Measurements from ENCODE around the gene P2RY8.

Gene P2RY8

DNA sequence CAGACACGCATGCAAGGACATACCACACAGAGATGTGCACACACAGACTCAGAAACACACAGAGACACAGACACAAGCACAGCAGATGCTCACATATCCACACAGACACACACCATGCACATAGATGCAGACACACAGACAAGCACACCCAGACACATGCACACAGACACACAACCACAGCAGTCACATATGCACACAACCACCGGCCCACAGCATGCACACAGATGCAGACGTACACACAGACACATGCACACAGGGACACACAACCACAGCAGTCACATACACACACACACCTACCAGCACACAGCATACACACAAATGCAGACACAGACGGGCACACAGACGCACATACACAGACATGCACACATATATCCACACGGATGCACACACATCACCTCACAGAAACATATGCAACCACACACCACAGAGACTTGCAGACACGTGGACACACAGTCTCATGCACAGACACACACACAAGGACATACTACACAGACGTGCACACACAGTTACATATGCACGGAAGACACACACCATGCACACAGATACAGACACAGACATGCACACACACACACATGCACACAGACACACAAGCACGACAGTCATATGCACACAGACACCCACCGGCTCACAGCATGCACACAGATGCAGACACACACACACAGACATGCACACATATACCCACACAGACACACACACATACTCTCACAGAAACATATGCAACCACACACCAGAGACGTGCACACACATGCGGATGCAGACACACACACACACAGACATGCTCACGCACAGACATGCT lies 119.8 kb downstream of the P2RY8 start:
- Histone ChIP-seq H3K4me3 (ENCODE audit: insufficient read length, low read depth) (no peak overlapping the region), H3K27me3 (ENCODE audit: insufficient read depth, insufficient read length) (no peaks in the 10 kb centered on the region), H3K9me3 (ENCODE audit: insufficient read depth, low read length) (no peaks in the 10 kb centered on the region), H3K4me1 (ENCODE audit: insufficient read depth, insufficient read length) (peaks cover 9% of the 10 kb centered on the region), H3K36me3 (ENCODE audit: insufficient read depth, insufficient read length, low read length) (peaks cover 70% of the 10 kb centered on the region), H3K9ac (ENCODE audit: insufficient read length, low read depth) (no peak overlapping the region)
- DNase-seq (ENCODE audit: low read depth, low spot score) = no peak
- no peak for TF ChIP-seq ZNF274 (IDR thresholded peaks at IDR 0.05; ENCODE audit: low read depth, low read length)
- no peak for TF ChIP-seq SUZ12 (IDR thresholded peaks at IDR 0.05; ENCODE audit: extremely low read depth, insufficient read depth, insufficient read length)
- TF ChIP-seq YY1 (IDR thresholded peaks at IDR 0.05; ENCODE audit: insufficient read depth, insufficient read length) = no peak

DNA sequence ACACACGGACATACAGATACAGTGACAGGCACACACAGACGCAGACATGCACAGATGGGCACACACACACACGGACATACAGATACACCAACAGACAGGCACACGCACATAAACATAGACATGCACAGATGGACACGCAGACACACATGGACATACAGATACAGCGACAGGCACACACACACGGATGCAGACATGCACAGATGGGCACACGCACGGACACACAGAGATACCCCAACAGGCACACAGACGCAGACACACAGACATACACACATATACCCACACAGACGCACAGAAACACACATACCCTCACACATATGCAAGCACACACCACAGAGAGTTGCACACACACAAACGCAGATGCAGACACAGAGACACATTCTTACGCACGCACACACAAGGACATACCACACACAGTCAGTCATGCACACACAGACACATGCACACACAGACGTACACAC lies 120.6 kb downstream of the P2RY8 start:
- no peak for DNase-seq (ENCODE audit: low read depth, low spot score)
- Histone ChIP-seq H3K9ac (ENCODE audit: insufficient read length, low read depth) (no peak overlapping the region), H3K4me1 (ENCODE audit: insufficient read depth, insufficient read length) (peaks cover 9% of the 10 kb centered on the region), H3K36me3 (ENCODE audit: insufficient read depth, insufficient read length, low read length) (peaks cover 72% of the 10 kb centered on the region), H3K27me3 (ENCODE audit: insufficient read depth, insufficient read length) (no peaks in the 10 kb centered on the region), H3K9me3 (ENCODE audit: insufficient read depth, low read length) (no peaks in the 10 kb centered on the region), H3K4me3 (ENCODE audit: insufficient read length, low read depth) (no peak overlapping the region)
- TF ChIP-seq SUZ12 (IDR thresholded peaks at IDR 0.05; ENCODE audit: extremely low read depth, insufficient read depth, insufficient read length) (no peak), YY1 (IDR thresholded peaks at IDR 0.05; ENCODE audit: insufficient read depth, insufficient read length) (no peak), ZNF274 (IDR thresholded peaks at IDR 0.05; ENCODE audit: low read depth, low read length) (no peak)

All from NT2/D1 (cell line).